Kidney epithelial cell (primary cell): Measurements from ENCODE around the gene NRP1. TPM values are rescaled to one million over a fixed set of nuclear protein-coding genes. Genes with fewer than 3 reads are reported as not detected.

Experiments used
- DNase-seq: peaks from one replicate; pipeline ENCODE4 v3.0.0-alpha.2; 2010; ENCODE audit warnings: low read depth
- H3K27me3 ChIP-seq: 2 replicates; pipeline ENCODE4 v1.6.0; 2011; ENCODE audit warnings: low read length; ENCODE audit not compliant: control insufficient read depth, insufficient read depth
- H3K36me3 ChIP-seq: 2 replicates; pipeline ENCODE4 v1.5.1; 2011; ENCODE audit warnings: low read length; ENCODE audit not compliant: control insufficient read depth, insufficient read depth
- H3K4me3 ChIP-seq: 2 replicates; pipeline ENCODE4 v1.5.1; 2011; ENCODE audit warnings: low read depth, mild to moderate bottlenecking, control low read depth, low read length
- total RNA-seq: library from RNA; depleted of rRNA; stranded (reverse); fragments of >200 nt; gene quantifications from 2 replicates; pipeline ENCODE4 v1.2.3, GENCODE V29; 2015
- TF ChIP-seq, protein P1 (sequence below): IDR thresholded peaks from 2 replicates; pipeline ENCODE4 v1.5.1; 2011; ENCODE audit warnings: mild to moderate bottlenecking, moderate library complexity, low read length, control low read depth, inconsistent platforms; ENCODE audit not compliant: insufficient read depth, poor library complexity, severe bottlenecking

NRP1 gene
- total RNA-seq, 1 donor from 2014 or later: 72.6 TPM

- TF ChIP-seq, protein P1, sequence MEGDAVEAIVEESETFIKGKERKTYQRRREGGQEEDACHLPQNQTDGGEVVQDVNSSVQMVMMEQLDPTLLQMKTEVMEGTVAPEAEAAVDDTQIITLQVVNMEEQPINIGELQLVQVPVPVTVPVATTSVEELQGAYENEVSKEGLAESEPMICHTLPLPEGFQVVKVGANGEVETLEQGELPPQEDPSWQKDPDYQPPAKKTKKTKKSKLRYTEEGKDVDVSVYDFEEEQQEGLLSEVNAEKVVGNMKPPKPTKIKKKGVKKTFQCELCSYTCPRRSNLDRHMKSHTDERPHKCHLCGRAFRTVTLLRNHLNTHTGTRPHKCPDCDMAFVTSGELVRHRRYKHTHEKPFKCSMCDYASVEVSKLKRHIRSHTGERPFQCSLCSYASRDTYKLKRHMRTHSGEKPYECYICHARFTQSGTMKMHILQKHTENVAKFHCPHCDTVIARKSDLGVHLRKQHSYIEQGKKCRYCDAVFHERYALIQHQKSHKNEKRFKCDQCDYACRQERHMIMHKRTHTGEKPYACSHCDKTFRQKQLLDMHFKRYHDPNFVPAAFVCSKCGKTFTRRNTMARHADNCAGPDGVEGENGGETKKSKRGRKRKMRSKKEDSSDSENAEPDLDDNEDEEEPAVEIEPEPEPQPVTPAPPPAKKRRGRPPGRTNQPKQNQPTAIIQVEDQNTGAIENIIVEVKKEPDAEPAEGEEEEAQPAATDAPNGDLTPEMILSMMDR: no peak
- H3K36me3 ChIP-seq: no peaks in the 10 kb centered on the region
- no peak overlapping the region for H3K4me3 ChIP-seq
- no peak for DNase-seq
- H3K27me3 ChIP-seq: no peaks in the 10 kb centered on the region
Observed at GRCh38 chr10:33298110-33298509, 36.4 kb downstream of the NRP1 start.

- no peaks in the 10 kb centered on the region for H3K36me3 ChIP-seq
- no peak overlapping the region for H3K4me3 ChIP-seq
- TF ChIP-seq, protein P1: no peak
- no peak for DNase-seq
- H3K27me3 ChIP-seq: no peaks in the 10 kb centered on the region
Observed at GRCh38 chr10:33295851-33296250, 38.6 kb downstream of the NRP1 start.

GRCh38 chr10:33293531-33294170 lies 40.8 kb downstream of the NRP1 start:
- TF ChIP-seq, protein P1: no peak
- DNase-seq: no peak
- no peak overlapping the region for H3K4me3 ChIP-seq
- H3K27me3 ChIP-seq: no peaks in the 10 kb centered on the region
- H3K36me3 ChIP-seq: no peaks in the 10 kb centered on the region

DNA sequence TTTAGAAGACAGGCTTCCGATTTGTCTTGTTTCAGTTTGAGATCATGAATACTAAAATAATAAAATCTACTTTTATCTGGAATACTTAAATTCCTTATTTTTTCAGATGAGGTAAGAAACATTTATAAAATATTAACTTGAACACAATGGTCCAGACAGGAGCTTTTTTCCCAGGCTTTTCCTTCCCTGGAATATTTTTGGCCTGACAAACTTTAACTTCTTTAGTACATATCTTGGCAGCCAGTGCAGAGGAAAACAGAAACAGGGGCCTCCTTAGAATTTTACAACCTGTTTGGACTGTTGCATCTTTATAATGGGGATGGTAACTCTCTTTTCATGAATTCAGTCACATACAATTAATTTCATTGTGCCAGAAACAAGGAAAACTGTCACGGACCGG lies 41.4 kb downstream of the NRP1 start:
- Histone ChIP-seq H3K27me3 (no peaks in the 10 kb centered on the region), H3K4me3 (no peak overlapping the region), H3K36me3 (no peaks in the 10 kb centered on the region)
- no peak for DNase-seq
- TF ChIP-seq, protein P1: no peak

- H3K4me3 ChIP-seq: no peak overlapping the region
- DNase-seq: peak; percentile 70
- no peaks in the 10 kb centered on the region for H3K36me3 ChIP-seq
- TF ChIP-seq, protein P1: no peak
- H3K27me3 ChIP-seq: no peaks in the 10 kb centered on the region
Observed at GRCh38 chr10:33291053-33291592, 43.3 kb downstream of the NRP1 start.
